HG03378 (cell line): Measurements from ENCODE around the gene ZC3H6.
"Not testable (repeated sequence)": the region's sequence is repeated elsewhere in the genome, so short reads cannot be mapped to it uniquely, and the experiment has no call there.

Experiments
- ATAC-seq: cut with Tn5 transposase; IDR thresholded peaks from one replicate; pipeline ENCODE4 v1.9.1; 2021; ENCODE audit warnings: mild to moderate bottlenecking, moderate library complexity; ENCODE audit not compliant: unreplicated experiment

The ZC3H6 gene

GRCh38 chr2:112321375-112322320, 46.3 kb downstream of the ZC3H6 start:
- ATAC-seq: no peak

GRCh38 chr2:112322919-112323318, 47.5 kb downstream of the ZC3H6 start:
- ATAC-seq: no peak

GRCh38 chr2:112332123-112332696, 56.8 kb downstream of the ZC3H6 start:
- ATAC-seq: no peak

- no peak for ATAC-seq
Measured at GRCh38 chr2:112335600-112335999, 60.2 kb downstream of the ZC3H6 start.

- ATAC-seq: no peak
Measured at GRCh38 chr2:112339986-112340385, 64.6 kb downstream of the ZC3H6 start.

- ATAC-seq: no peak
Measured at GRCh38 chr2:112340475-112341267, 65.3 kb downstream of the ZC3H6 start.

- ATAC-seq: no peak
Measured at GRCh38 chr2:112342067-112342550, 66.7 kb downstream of the ZC3H6 start.

GRCh38 chr2:112343827-112344585, 68.6 kb downstream of the ZC3H6 start:
- ATAC-seq: no peak

GRCh38 chr2:112345030-112346027, 69.9 kb downstream of the ZC3H6 start:
- ATAC-seq: no peak

GRCh38 chr2:112352292-112352691, 76.9 kb downstream of the ZC3H6 start:
- ATAC-seq: not testable (repeated sequence)

- not testable (repeated sequence) for ATAC-seq
Measured at GRCh38 chr2:112352809-112353603, 77.6 kb downstream of the ZC3H6 start.

- not testable (repeated sequence) for ATAC-seq
Measured at GRCh38 chr2:112354335-112354734, 78.9 kb downstream of the ZC3H6 start.

GRCh38 chr2:112360055-112360454, 84.7 kb downstream of the ZC3H6 start:
- not testable (repeated sequence) for ATAC-seq
